Inflammatory macrophage (primary cell): ENCODE data around the gene DNAAF3.

Source experiments
- DNase-seq, 2 donors: peaks; one replicate each; pipeline ENCODE4 v3.0.0-alpha.2; 2020 to 2022

DNAAF3 gene

GRCh38 chr19:55152017-55152416, 14.4 kb downstream of the DNAAF3 start:
- no peak for DNase-seq

GRCh38 chr19:55149078-55150003, 17.1 kb downstream of the DNAAF3 start, which contains the start of gene TNNT1:
Gene TNNT1, minus strand, starts transcription at chr19:55149206. Its CDS starts 2,049 bp downstream, at chr19:55147157.
- DNase-seq, result no peak

GRCh38 chr19:55147545-55148251, 18.7 kb downstream of the DNAAF3 start:
- DNase-seq, result no peak

GRCh38 chr19:55146705-55147273, 19.6 kb downstream of the DNAAF3 start:
- DNase-seq, result no peak

- peak in 1 of 2 donors; percentile 29 for DNase-seq
Observed at GRCh38 chr19:55146078-55146704, 20.2 kb downstream of the DNAAF3 start.

GRCh38 chr19:55145232-55145631, 21.2 kb downstream of the DNAAF3 start:
- DNase-seq, result peak; percentile 14 to 63

- no peak for DNase-seq
Observed at GRCh38 chr19:55141696-55142095, 24.7 kb downstream of the DNAAF3 start.

GRCh38 chr19:55137915-55138314, 28.5 kb downstream of the DNAAF3 start:
- DNase-seq, result no peak

GRCh38 chr19:55136399-55137102, 29.9 kb downstream of the DNAAF3 start:
- DNase-seq, result no peak

- DNase-seq, result no peak
Observed at GRCh38 chr19:55134736-55135135, 31.7 kb downstream of the DNAAF3 start.

GRCh38 chr19:55133639-55134444, 32.6 kb downstream of the DNAAF3 start:
- no peak for DNase-seq

GRCh38 chr19:55132453-55133129, 33.8 kb downstream of the DNAAF3 start:
- DNase-seq, result peak; percentile 13 to 41

- DNase-seq, result no peak
Observed at GRCh38 chr19:55131421-55131820, 35.0 kb downstream of the DNAAF3 start.

GRCh38 chr19:55119053-55119452, 47.4 kb downstream of the DNAAF3 start:
- DNase-seq, result peak; percentile 63 to 73

GRCh38 chr19:55118401-55118991, 47.9 kb downstream of the DNAAF3 start:
- peak; percentile 67 to 71 for DNase-seq

- DNase-seq, result peak; percentile 99
Observed at GRCh38 chr19:55117663-55118391, 48.6 kb downstream of the DNAAF3 start.

- no peak for DNase-seq
Observed at GRCh38 chr19:55116859-55117662, 49.4 kb downstream of the DNAAF3 start, which contains the start of gene PPP1R12C. Gene PPP1R12C, minus strand, starts transcription at chr19:55117637. Its CDS starts 94 bp downstream, at chr19:55117543.

GRCh38 chr19:55116232-55116858, 50.1 kb downstream of the DNAAF3 start:
- DNase-seq, result peak; percentile 75 to 81
